Neural cell (in vitro differentiated cells): Measurements from ENCODE around the gene TBC1D23. TPM values are rescaled to one million over a fixed set of nuclear protein-coding genes. Genes with fewer than 3 reads are reported as not detected.

Experiments used
- H2AFZ ChIP-seq: fragments of 200-600, 300-800 bp; sonication (generic), shearing (Covaris generic); 2 replicates; pipeline ENCODE4 v1.6.0; 2014; ENCODE audit warnings: low read depth, mild to moderate bottlenecking, antibody characterized with exemption, low read length, moderate library complexity
- H3F3A ChIP-seq: fragments of 200-600 bp; shearing (Covaris generic); 2 replicates; pipeline ENCODE4 v1.6.1; 2016; ENCODE audit warnings: mild to moderate bottlenecking, moderate library complexity, mixed read lengths, antibody characterized with exemption, low read length; ENCODE audit not compliant: insufficient read depth, poor library complexity, severe bottlenecking
- H3K27ac ChIP-seq: fragments of 200-600, 300-800 bp; sonication (generic), shearing (Covaris generic); 2 replicates; pipeline ENCODE4 v1.5.1; 2014; ENCODE audit warnings: mild to moderate bottlenecking, low read length, moderate library complexity
- H3K27me3 ChIP-seq: fragments of 300-800, 200-600 bp; sonication (generic), shearing (Covaris generic); 2 replicates; pipeline ENCODE4 v1.6.0; 2014; ENCODE audit warnings: mild to moderate bottlenecking, low read depth, low read length, moderate library complexity; ENCODE audit not compliant: insufficient read depth
- H3K36me3 ChIP-seq: fragments of 300-800, 200-600 bp; sonication (generic), shearing (Covaris generic); 2 replicates; pipeline ENCODE4 v1.5.1; 2014; ENCODE audit warnings: mild to moderate bottlenecking, antibody characterized with exemption, low read length, moderate library complexity; ENCODE audit not compliant: insufficient read depth
- H3K4me2 ChIP-seq: fragments of 300-800, 200-600 bp; sonication (generic), shearing (Covaris generic); 2 replicates; pipeline ENCODE4 v1.6.0; 2014; ENCODE audit warnings: mild to moderate bottlenecking, low read length
- H3K4me3 ChIP-seq: fragments of 300-800, 200-600 bp; sonication (generic), shearing (Covaris generic); 2 replicates; pipeline ENCODE4 v1.5.1; 2014; ENCODE audit warnings: mild to moderate bottlenecking, low read length, moderate library complexity
- H3K79me2 ChIP-seq: fragments of 200-600 bp; shearing (Covaris generic); replicated peaks from 2 replicates; pipeline ENCODE4 v1.6.0; 2014; ENCODE audit warnings: mild to moderate bottlenecking, low read length, moderate library complexity; ENCODE audit not compliant: insufficient read depth
- H3K9ac ChIP-seq: fragments of 300-800, 200-600 bp; sonication (generic), shearing (Covaris generic); 2 replicates; pipeline ENCODE4 v1.6.1; 2016; ENCODE audit warnings: mild to moderate bottlenecking, low read length, mixed read lengths
- H3K9me2 ChIP-seq: fragments of 200-600 bp; shearing (Covaris generic); 2 replicates; pipeline ENCODE4 v1.6.1; 2016; ENCODE audit warnings: mild to moderate bottlenecking, low read length, mixed read lengths; ENCODE audit not compliant: insufficient read depth
- H3K9me3 ChIP-seq: fragments of 200-600, 300-800 bp; sonication (generic), shearing (Covaris generic); 2 replicates; pipeline ENCODE4 v1.6.1; 2016; ENCODE audit warnings: mild to moderate bottlenecking, mixed run types, low read length, moderate library complexity, mixed read lengths
- H4K20me1 ChIP-seq: fragments of 200-600 bp; shearing (Covaris generic); 2 replicates; pipeline ENCODE4 v1.6.1; 2016; ENCODE audit warnings: mild to moderate bottlenecking, mixed run types; ENCODE audit not compliant: insufficient read depth
- CTCF ChIP-seq: fragments of 450-650 bp; IDR thresholded peaks from 2 replicates; pipeline ENCODE4 v1.5.1; 2014; ENCODE audit warnings: antibody characterized with exemption, mild to moderate bottlenecking, moderate library complexity; ENCODE audit not compliant: poor library complexity, severe bottlenecking
- EP300 ChIP-seq: fragments of 450-650 bp; conservative IDR thresholded peaks from 2 replicates; pipeline ENCODE4 v1.6.1; 2014; ENCODE audit warnings: antibody characterized with exemption, mild to moderate bottlenecking, moderate library complexity; ENCODE audit not compliant: poor library complexity, severe bottlenecking
- EZH2 ChIP-seq: fragments of 200-600, 300-800 bp; shearing (Covaris generic), sonication (generic); IDR thresholded peaks from 2 replicates; pipeline ENCODE4 v1.6.1; 2014; ENCODE audit warnings: antibody characterized with exemption, low read length, borderline replicate concordance, mild to moderate bottlenecking; ENCODE audit not compliant: insufficient read depth, poor library complexity, severe bottlenecking
- MXI1 ChIP-seq: fragments of 450-650 bp; conservative IDR thresholded peaks from 2 replicates; pipeline ENCODE4 v1.6.1; 2014; ENCODE audit warnings: antibody characterized with exemption, mild to moderate bottlenecking; ENCODE audit not compliant: poor library complexity, severe bottlenecking
- POLR2AphosphoS5 ChIP-seq: IDR thresholded peaks from 2 replicates; pipeline ENCODE4 v1.6.1; 2012
- RAD21 ChIP-seq: fragments of 450-650 bp; conservative IDR thresholded peaks from 2 replicates; pipeline ENCODE4 v1.6.1; 2014; ENCODE audit warnings: antibody characterized with exemption, mild to moderate bottlenecking, moderate library complexity
- REST ChIP-seq: IDR thresholded peaks from 2 replicates; pipeline ENCODE4 v1.6.1; 2012; ENCODE audit warnings: borderline replicate concordance
- SMC3 ChIP-seq: fragments of 450-650 bp; conservative IDR thresholded peaks from 2 replicates; pipeline ENCODE4 v1.6.1; 2014; ENCODE audit warnings: antibody characterized with exemption, mild to moderate bottlenecking, moderate library complexity; ENCODE audit not compliant: poor library complexity
- TAF1 ChIP-seq: IDR thresholded peaks from 2 replicates; pipeline ENCODE4 v1.6.1; 2012; ENCODE audit warnings: low read depth
- polyA plus RNA-seq: library from polyadenylated mRNA; depleted of rRNA; stranded (reverse); fragments of >200 nt; gene quantifications from 2 replicates; pipeline ENCODE4 v1.2.3, GENCODE V29; 2014

TBC1D23 gene
- polyA plus RNA-seq, 1 donor from 2014 or later: 51.3 TPM

- TF ChIP-seq CTCF: no peak
- TF ChIP-seq MXI1: no peak
- TF ChIP-seq RAD21: no peak
- TF ChIP-seq EZH2: no peak
- TF ChIP-seq POLR2AphosphoS5: no peak
- TF ChIP-seq EP300: no peak
- TF ChIP-seq REST: no peak
- no peak for TF ChIP-seq TAF1
- TF ChIP-seq SMC3: no peak
- Histone ChIP-seq H3F3A (no peaks in the 10 kb centered on the region), H3K36me3 (peaks cover 8% of the 10 kb centered on the region), H3K27ac (no peak overlapping the region), H2AFZ (no peak overlapping the region), H4K20me1 (no peaks in the 10 kb centered on the region), H3K9ac (no peak overlapping the region), H3K79me2 (no peaks in the 10 kb centered on the region), H3K9me3 (no peaks in the 10 kb centered on the region), H3K4me3 (no peak overlapping the region), H3K4me2 (no peak overlapping the region), H3K9me2 (no peaks in the 10 kb centered on the region), H3K27me3 (no peaks in the 10 kb centered on the region)
Measured at GRCh38 chr3:100374521-100374920, 113.7 kb downstream of the TBC1D23 start.

Other genes starting within 250 kb of the TBC1D23 start
- gene FILIP1L, start 146.5 kb upstream of the TBC1D23 start, polyA plus RNA-seq: 0.27 and 0.36 TPM in 2 replicates
- 14.5 and 17.2 TPM in 2 replicates for gene NIT2, start 73.8 kb downstream of the TBC1D23 start, polyA plus RNA-seq
- gene TOMM70, start 140.1 kb downstream of the TBC1D23 start, polyA plus RNA-seq: 93.7 and 110 TPM in 2 replicates
- 19.2 and 19.7 TPM in 2 replicates for gene LNP1, start 140.5 kb downstream of the TBC1D23 start, polyA plus RNA-seq
- gene TMEM45A, start 231.6 kb downstream of the TBC1D23 start, polyA plus RNA-seq: 2.4 and 4.1 TPM in 2 replicates